Neural progenitor cell (in vitro differentiated cells): ENCODE measurements around the gene DNASE2.

Experiments used
- CTCF ChIP-seq: fragments of 200-600 bp; sonication (generic); IDR thresholded peaks from 2 replicates; pipeline ENCODE4 v1.5.1; 2017; ENCODE audit warnings: antibody characterized with exemption, mild to moderate bottlenecking
- EZH2 ChIP-seq: fragments of 200-600 bp; sonication (generic); IDR thresholded peaks from 2 replicates; pipeline ENCODE4 v1.6.1; 2017; ENCODE audit warnings: antibody characterized with exemption, mild to moderate bottlenecking, moderate library complexity

GRCh38 chr19:12884627-12884925 is 3.3 kb upstream of the DNASE2 start:
- TF ChIP-seq CTCF (no peak), EZH2 (no peak)
